GM12801 (cell line): ENCODE measurements around the gene PTPN14.

Experiments
- TF ChIP-seq, protein P1 (sequence below): IDR thresholded peaks from one replicate; pipeline ENCODE4 v1.5.1; 2011; ENCODE audit warnings: control low read depth; ENCODE audit not compliant: insufficient read length; ENCODE audit errors: extremely low read depth

Gene PTPN14

DNA sequence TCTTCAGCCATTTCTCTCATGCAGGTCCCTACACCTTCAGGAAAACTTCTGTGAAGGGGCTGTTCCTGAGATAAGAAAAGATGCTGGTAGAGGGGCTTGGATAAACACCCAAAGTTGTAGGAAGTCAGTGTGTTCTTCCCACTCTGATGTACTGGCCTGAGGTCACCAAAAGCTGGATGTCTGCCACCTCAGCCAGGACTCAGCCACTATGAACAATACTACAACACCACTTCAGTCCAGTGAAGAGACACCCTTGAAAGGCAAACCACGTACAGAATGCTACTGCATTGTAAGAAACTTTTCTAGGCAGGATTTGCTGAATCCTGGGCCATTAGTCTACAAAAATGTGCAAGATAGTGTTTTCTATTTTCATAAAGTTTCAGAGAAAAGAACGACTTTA, 2.4 kb downstream of the PTPN14 start:
- TF ChIP-seq, protein P1, sequence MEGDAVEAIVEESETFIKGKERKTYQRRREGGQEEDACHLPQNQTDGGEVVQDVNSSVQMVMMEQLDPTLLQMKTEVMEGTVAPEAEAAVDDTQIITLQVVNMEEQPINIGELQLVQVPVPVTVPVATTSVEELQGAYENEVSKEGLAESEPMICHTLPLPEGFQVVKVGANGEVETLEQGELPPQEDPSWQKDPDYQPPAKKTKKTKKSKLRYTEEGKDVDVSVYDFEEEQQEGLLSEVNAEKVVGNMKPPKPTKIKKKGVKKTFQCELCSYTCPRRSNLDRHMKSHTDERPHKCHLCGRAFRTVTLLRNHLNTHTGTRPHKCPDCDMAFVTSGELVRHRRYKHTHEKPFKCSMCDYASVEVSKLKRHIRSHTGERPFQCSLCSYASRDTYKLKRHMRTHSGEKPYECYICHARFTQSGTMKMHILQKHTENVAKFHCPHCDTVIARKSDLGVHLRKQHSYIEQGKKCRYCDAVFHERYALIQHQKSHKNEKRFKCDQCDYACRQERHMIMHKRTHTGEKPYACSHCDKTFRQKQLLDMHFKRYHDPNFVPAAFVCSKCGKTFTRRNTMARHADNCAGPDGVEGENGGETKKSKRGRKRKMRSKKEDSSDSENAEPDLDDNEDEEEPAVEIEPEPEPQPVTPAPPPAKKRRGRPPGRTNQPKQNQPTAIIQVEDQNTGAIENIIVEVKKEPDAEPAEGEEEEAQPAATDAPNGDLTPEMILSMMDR, result no peak

DNA sequence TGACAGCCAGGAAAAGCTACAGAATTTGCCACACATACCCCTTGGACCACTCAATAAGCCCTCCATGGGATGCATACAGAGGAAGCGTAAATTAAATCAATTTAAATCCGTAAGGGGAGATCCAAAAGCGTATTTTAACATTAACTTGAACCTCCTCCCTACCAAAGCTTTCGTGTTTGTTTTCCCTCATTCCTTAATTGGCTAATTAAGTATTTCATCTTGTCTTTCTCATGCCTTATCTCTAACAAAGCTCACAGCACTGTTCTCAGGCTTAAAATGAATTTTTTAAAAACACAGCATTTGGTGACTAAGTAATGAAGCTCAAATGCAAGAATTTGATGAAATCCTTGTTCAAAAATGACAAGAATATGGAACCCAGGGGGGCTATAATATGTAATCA, 3.1 kb downstream of the PTPN14 start:
- TF ChIP-seq, protein P1, result no peak

DNA sequence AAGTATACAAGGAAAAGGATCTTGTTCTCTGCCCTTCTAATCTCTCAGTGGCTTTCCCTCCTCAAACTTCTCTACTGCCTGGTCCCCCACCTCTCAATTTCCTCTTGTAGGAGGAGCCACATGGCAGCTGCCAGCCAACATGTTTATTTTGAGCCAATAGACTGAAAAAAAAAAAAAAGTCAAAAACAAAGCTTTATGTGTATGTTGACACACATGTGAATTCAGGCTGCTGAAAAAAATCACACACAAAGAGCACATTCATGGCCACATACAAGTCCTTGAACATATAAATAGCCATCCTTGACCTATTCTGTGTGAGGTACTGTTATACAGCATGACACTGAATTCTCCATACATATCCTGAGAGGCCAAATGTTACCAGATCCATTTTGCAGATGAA, 3.7 kb downstream of the PTPN14 start:
- TF ChIP-seq, protein P1, result no peak

DNA sequence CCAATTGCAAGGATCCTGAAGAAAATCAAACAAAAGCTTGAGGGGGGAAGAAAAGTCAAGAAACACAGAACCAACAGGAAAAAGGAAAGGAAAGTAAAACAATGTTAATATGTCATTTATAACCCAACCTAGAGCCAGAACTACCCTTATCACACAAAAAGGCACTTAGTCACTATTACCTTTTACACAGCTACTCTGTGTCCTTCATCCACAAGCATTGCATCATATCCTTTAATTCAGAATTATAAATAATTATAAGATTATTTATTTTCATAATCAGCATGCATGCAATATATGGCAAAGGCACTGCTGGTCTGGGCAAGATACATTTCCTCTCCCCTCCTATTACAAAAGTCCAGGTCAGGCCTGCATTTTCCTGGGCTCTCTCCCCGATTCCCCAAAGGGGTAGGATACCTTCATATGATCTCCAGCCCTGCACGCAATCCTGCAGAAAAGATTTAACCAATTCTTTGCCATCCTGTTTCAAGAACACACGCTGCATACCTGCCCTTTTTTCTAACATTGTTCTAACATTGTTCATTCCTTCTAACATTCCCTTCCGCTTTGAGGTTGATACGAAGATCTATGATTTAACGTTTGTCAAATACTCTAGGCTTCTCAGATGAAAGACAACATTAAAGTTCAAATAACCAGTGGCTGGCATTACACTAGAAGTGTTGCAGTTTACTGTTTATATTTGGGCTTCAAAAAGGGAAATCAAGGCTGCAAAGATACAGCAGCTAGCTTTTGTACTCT, 4.3 kb downstream of the PTPN14 start:
- TF ChIP-seq, protein P1, result no peak

DNA sequence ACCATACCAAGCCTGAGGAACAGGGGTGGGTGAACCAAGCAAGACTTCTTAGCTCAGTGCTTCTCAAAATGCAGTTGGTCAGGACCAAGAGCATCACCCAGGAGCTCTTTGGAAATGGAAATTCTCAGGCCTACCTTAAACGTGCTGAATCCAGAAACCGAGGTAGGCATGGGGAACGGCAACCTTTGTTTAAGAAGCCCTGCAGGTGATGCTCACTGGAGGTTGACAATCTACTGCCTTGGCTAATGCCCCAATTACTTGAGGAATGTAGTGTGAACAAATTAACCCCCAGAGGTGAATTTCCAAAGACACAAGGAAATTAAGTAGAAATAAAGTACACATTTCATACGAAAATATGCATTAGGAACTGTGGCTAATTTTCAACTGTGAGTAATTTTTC, 5.3 kb downstream of the PTPN14 start:
- TF ChIP-seq, protein P1, result no peak

DNA sequence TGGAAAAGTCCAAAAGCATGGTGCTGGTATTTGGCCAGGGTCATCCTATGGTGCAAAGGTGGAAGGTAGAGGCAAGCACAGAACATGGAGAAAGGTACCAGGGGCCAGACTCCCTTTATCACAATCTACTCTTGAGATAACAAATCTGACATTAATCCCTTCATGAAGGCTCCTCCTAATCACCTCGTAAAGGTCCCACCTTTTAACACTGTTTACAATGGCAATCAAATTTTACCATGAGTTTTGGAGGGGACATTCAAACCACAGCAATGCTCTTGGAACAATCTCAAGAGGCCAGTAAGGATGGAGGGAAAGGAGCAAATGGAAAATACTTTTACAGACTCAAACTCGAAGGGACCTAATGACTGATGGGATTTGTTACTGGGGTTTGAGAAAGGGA, 6.1 kb downstream of the PTPN14 start:
- TF ChIP-seq, protein P1, result no peak

DNA sequence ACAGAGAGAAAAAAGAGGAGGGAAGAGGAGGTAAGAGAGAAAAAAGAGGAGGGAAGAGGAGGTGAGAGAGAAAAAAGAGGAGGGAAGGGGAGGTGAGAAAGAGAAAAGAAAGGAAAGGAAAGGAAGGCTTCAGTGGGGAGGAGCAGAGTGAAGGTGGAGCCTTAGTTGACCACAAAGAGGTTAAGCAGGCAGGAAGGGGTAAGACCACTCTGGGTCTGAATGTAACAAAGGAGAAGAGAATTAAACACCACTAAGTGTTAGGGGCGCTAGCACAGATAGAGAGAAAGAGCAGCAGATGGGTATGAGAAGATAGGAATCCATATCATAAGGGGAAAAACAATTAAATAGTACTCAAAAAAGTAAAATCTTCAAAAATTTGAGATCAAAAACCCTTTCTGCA, 6.6 kb downstream of the PTPN14 start:
- TF ChIP-seq, protein P1, result no peak
